ENCODE data around the gene CHD8. TPM values are rescaled to one million over a fixed set of nuclear protein-coding genes. Genes with fewer than 3 reads are reported as not detected.

CHD8 gene
- total RNA-seq, 1 donor from 2014 or later, result 129 TPM

DNA sequence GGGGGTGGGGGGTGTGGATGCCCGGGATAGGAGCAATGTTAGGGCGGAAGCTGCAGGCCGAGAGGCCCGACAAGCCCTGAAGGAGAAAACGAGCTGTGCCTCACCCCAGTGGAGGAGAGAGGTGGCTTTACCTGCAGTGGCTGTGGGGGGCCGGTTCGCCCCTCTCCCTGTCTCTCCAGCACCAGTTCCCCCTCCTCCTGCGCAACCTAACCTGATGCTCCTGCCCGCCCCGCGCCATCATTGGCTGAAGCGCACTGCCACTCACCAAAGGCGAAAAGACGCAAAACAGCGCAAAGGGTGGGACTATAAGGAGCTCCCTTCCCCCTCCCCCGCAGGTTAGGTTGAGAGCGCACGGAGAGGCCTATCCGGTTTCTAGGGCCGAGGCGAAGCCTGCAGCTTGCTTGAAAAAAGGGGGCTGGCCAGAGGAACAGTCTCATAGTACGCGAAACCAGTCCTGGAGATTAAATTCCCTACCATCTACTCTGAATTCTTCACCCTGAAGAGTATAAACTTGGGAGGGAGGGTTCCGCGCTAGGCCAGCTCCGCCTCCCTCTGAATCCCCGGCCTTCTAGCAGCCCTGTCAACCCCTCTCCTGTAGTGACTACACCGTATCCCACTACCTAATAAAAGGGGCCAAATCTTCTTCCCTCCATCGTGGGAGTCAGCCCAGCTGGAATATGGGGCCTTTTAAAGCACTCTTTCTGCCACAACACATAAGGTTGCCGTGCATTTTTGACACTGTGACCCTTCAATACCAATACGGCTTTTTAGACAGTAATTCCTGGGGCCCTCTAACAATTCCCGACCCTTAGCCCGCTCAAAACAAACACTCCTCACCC is 18.6 kb downstream of the CHD8 start:
- intact Hi-C loops (cut with micrococcal nuclease), result loop anchor here (1.0 to 10.0 kb wide), 6 partner anchors 19 to 332 kb away; partner anchors contain the start of genes CHD8, HNRNPC, METTL3 and SUPT16H

DNA sequence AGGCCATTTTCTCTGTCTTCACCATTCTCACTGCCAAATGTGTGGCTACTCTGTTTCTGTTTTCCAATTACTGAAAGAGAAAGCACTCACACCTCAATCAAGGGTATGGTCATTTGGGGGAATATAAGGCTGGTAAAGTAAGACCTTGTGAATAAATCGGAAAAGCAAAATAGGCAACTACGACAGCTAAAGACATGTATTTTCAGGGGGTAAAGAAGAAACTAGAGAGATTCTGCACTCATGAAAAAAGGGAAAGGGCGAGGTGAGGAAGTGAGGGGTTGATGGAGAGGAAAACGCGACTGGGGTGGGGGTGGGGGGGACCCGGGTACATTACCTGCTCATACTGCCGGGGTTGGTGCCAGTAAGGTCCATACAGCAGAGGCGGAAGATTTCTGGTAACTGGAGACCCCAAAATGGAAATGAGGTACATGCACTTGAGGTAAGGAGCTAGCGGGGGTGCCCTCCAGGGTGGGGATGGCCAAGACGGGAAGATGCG is 19.3 kb downstream of the CHD8 start:
- intact Hi-C loops (cut with micrococcal nuclease), result loop anchor here (1.0 to 10.0 kb wide), 6 partner anchors 20 to 332 kb away; partner anchors contain the start of genes CHD8, HNRNPC, METTL3 and SUPT16H

DNA sequence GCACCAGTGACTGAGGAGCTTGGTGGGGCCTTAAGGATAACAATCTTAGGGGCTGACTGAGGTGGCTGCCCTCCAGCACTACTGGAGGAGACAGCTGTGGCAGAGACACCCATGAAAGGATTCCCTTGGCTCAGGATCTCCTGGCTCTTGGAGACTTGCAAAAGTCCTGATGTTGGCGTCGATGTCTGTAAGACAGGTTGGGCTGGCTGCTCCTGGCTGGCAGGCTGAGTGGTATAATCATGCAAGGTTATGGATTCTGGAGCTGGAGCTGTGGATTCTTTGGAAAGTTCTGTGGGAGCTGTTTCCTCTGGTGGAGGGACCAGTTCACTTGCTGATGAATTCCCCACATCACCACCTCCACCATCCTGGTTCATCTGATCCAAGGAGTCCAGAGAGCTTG is 24.8 kb downstream of the CHD8 start:
- intact Hi-C loops (cut with micrococcal nuclease), result loop anchor here (10.0 kb wide), 1 partner anchor 326 kb away; the partner anchor contains the start of gene TMEM253

DNA sequence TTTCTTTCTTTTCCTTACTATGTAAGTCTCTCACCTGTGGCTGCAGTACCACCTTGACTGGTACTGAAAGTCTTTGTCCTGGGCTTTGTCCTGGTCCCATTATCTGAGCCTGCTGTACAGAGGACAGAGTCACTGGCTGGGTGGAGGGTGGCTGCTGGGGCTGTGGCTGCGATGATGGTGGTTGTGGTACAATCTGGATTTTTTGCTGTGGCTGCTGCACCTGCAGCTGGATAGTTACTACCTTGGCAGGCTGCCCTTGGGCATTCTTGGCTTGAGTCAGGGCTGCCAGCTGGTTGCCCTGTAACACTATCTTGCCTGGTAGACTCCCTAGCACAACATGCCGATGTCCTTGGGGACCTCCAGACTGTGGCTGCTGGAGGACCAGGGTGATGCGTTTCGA is 27.0 kb downstream of the CHD8 start:
- intact Hi-C loops (cut with micrococcal nuclease), result no loop called here

DNA sequence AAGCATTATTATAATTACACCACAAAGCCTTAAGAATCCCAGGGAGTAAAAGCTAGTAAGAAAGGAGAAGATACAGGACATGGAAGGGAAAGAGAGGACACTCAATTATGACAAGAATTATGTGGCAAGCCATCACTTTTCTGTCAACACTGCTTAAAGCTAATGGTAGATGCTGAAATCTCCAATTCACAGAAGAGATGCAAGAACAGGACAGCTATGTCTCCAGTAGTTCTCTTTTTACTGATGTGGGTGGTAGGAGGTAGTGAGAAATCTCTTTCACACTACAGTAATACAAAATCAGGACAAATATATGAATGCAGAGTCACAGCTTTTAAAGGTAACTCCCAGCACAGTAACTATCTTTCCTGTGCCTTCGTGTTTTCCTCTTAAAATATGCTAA is 29.2 kb downstream of the CHD8 start:
- intact Hi-C loops (cut with micrococcal nuclease), result no loop called here

DNA sequence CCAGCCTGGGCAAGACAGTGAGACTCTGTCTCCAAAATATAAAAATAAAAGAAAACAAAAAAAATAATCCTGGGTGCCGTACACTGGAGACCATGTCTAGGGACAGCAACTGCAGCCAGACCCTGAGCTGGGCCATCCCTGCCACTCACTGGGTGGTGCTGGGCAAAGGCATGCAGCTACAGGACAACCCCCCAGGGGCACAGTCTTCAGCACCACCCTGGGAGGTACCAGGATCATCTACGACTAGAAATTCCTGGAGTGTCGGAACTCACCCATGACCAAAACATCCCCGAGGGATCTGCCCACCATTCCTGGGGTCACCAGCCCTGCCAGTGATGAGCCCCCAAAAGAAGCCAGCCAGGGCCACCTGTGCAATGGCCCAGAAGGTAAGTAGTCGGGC is 36.4 kb downstream of the CHD8 start:
- intact Hi-C loops (cut with micrococcal nuclease), result no loop called here

DNA sequence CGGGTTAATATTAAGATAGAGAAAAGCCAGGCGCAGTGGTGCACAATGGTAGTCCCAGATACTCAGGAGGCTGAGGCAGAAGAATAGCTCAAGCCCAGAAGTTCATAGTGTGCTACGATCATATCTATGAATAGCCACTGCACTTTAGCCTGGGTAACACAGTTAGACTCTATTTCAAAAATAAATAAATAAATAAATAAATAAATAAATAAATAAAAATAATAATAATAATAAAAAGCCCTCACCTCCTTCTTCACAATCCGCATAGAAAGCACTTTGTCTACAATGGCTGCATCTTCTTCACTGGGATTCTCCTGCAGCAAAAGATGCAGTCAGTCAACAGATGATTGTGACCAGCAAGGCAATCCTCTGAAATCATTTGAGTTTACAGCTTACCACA is 40.6 kb downstream of the CHD8 start:
- intact Hi-C loops (cut with micrococcal nuclease), result no loop called here

DNA sequence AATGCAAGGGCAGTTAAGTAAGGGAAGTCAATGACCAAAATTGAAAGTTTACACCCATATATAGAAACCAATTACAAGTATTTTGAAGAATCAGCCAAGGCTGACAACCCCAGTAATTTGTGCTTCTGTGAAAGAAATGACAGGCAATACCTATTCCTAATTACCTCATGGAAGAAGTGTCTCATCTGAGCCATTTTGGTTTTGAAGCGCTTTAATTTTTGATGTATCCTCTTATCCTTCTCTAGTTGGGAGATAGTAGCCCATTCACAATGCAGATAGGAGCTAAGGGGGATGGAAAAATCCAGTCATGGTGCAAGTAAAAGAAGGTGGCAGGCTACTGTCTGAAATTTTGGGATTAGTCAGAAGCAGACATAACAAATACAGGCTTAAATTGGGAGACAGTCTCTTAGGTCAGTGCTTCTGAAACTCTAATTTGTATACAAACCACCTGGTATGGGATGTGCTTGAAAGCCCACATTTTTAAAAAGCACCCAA is 41.7 kb downstream of the CHD8 start:
- intact Hi-C loops (cut with micrococcal nuclease), result no loop called here

DNA sequence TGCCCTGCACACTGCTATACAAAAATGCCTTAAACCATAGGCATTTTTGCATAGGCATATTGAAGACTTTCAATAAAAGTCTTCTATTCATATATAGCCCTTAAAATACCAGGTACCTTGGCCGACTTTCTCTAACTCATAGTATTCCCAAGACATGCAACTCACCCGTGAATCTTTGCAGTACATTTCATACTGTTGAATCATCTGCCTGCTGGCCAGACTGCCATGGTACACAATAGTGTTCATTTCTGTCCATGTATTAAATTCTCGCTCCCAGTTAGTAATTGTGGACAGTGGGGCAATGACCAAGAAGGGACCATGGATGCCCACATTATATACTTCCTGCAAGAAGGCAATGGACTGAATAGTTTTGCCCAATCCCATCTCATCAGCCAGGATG is 47.8 kb downstream of the CHD8 start:
- intact Hi-C loops (cut with micrococcal nuclease), result no loop called here

DNA sequence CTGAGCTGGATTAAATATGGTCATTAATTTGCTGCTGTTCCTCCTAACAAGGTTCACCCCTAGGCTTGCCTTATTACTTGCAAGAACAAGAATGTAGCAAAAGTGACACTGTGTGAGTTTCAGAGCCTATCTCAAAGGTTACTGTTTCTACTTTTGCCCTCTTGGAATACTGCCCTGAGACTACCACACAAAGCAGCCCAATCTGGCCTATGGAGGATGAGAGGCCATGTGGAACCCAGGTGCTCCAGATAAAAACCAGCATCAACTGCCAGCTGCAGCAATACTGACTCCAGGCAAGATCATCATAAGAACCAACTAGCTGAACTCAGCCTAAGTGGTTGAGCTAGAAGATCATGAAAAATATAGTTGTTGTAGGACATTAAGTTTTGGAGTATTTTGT is 49.7 kb downstream of the CHD8 start:
- intact Hi-C loops (cut with micrococcal nuclease), result no loop called here

DNA sequence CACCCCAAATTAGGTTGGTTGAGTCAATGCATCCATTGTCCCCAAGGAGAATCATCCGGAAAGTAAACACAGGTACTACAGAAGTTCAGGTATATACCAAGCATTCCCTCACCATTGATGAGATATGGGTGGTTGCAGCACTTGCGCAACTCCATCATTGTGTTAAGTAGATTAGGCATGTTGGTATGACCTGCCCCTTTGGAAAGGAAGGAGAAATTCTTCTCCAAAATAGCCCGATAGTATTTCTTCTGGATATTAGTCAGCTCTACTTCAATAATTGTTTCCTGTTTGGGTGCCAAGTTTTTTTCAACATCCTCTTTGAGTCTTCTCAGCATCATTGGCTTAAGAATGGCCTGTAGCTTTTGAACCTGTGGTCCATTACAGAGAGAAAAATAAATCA is 50.8 kb downstream of the CHD8 start:
- intact Hi-C loops (cut with micrococcal nuclease), result no loop called here

DNA sequence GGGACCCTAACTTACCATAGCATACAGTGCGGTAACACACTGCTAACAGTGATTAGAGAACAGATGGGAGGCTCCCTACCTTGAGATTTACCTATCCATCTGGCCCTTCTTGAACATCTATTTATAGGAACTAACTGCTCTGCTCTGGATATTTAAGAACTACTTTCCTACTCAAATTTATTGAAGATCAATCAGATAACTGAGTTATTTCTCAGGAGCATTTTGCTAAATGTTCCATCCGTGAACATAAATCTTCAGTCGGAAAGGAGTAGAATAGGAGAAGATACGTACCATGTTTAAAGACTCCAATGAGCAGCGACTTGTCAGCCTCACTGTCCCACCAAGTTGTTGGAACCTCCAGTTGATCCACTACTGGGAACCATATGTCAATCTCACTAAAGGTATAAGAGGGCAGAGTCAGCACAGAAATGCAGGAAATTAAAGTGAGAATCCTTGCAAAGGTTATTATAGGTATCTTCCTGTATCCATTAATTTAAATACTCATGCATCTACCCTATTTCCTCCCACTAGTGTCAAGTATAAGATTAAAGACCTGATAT is 56.5 kb downstream of the CHD8 start:
- intact Hi-C loops (cut with micrococcal nuclease), result no loop called here

DNA sequence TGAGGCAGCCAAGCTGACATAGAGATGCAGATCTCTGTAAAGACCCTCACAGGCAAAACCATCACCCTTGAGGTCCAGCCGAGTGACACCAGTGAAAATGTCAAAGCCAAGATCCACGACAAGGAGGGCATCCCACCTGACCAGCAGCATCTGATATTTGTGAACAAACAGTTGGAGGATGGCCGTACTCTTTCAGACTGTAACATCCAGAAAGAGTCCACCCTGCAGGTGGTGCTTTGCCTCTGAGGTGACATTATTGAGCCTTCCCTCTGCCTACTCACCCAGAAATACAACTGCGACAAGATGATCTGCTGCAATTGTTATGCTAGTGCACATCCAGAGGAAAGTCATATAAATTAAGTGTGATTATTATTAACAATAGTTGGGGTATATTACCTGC is 57.0 kb downstream of the CHD8 start:
- intact Hi-C loops (cut with micrococcal nuclease), result no loop called here

DNA sequence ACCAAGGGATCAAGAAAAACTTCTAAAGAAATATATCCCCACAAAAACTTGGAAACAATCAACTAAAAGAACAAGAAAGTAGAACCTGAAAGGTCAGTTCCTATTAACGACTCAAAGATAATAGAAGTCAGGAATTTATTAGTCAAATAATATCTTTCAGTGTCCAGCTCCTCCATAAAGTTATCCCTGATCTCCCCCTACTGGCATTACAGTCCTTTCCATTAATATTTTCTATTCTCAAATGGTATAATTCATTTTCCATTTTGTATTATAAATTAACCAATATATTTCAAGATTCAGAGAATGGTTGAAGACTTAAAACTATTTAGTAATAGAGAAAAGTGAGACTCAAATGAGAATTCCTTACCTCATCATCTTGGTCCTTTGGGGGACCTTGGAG is 60.5 kb downstream of the CHD8 start:
- intact Hi-C loops (cut with micrococcal nuclease), result no loop called here

DNA sequence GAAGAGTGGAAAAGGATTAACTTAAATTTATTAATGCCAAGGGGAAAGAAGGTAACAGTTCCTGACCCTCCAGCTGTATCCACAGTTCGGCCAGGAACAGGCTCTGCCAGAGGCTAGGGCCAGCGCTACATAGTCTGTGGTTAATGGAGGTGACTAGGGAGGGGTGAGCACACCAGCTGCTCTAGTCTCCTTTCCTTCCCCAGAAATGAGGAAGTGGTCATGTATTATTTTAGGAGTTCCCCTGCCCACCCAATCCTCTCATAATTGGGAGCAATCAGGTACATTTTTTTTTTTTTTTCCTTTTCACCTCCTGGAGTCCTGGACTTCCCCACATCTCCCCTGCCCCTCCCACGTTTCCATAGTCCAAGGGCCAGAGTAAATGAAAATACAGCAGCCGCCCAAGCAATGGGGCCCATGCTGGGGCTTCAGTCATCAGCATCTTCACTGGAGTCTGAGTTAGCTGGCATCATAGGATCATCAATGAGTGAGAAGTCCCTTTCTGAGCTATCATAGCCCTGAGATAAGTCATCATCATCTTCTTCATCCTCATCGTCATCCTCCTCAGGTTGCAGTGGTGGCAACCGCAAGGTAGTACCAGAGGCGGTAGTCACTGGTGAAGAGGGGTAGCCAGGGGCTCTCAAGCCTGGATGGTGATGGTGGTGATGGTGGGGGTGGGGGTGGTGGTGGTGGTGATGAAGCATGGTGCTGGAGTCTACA is 70.6 kb downstream of the CHD8 start:
- intact Hi-C loops (cut with micrococcal nuclease), result loop anchor here (2.0 kb wide), 2 partner anchors 77 to 125 kb away; partner anchors contain the start of gene METTL3

DNA sequence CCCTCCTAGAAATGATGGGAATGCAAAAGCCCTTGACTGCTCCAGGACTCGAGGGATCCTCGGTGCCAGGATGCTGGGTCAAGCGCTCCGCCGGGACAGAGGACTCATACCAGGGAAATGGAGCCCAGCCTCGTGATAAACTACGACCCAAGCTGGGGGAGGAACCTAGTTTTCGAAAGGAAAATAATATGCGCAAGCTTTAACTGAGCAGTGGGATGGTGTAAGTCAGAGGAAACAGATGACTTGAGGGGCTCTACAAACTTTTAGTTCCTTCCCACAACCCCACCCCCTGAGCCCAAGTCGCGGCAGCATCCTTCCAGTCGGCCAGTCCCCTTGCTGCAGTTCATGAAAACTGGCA is 71.5 kb downstream of the CHD8 start:
- intact Hi-C loops (cut with micrococcal nuclease), result loop anchor here (1.0 to 5.0 kb wide), 9 partner anchors 53 to 282 kb away; partner anchors contain the start of genes CHD8, HNRNPC, METTL3 and TMEM253

DNA sequence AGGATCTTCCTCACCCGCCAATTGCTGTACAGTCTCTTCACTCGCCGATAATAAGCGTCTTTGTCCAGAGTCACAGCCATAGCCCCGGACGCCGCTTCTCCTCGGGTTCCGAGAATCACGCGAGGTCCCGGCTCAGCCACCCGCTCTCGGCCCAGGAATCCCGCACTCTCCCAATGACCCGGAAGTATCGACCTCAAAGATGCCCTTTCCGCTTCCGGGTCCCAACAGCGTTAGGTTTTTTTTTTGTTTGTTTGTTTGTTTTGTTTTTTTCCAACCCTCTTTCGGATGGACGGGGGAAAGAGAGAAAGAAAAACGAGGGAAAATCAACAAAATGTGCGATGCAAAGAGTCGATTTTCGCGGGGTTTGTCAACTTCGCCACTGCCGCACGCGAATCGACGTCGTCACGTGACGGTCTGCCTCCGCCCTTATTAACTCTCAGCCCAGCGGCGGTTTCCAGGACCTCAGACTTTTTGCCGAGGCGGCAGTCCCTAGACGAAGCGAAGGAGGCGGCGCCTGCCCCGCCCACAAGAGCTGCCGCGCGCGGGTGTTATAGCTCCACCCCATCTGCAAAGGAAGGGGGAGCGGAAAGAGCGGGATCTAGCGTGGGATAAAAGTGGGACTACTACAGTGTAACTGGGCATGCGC is 72.0 kb downstream of the CHD8 start, which contains the start of gene SUPT16H:
Gene SUPT16H (minus strand): TSS at position 172 of the 646 bp plus-strand sequence. CDS start 92 bp downstream, at position 80.
- intact Hi-C loops (cut with micrococcal nuclease), result loop anchor here (1.0 to 5.0 kb wide), 9 partner anchors 53 to 282 kb away; partner anchors contain the start of genes CHD8, HNRNPC, METTL3 and TMEM253

DNA sequence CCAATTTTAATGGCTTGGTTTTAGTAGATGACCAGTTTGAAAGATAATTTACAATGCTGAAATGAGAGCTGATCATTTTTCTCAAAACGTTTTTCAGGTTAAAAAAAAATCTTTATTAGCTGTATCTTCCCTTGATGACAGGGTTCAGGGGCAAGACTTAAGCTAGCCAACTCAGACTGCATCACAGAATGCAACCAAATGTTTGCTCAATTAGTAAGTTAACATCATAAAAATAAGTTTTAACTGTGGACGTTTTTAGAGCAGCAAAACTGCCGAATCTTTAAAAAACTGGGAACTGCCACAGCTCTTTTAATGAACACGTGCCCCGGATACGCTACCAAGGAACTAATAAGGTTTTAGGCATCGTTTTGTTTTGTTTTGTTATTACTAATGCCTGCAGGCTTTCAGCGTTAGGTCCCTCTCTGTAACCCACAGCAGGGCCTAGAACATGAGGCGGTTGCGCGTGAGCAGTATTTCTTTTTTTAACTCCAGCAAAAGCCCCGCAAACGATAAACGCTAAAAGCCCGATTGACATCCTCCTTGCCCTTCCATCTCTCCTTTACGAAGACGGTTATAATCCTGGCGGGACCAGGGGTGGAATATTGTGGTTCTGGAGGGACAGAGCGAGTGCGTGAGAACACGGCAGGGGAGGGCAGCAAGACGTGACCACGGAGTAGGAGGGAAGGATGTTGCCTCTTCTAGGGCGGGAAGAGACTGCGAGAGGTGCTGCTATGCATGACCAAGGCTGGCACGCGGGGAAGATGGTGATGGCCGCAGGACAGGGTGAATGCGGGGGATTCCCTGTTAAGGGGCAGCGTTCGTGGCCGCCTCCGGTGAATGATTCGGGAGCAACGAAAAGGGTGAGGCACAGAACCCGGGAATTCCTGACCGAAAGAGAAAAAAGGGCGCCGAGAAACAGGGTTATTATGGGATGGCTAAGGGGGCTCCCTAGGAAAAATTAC is 72.8 kb downstream of the CHD8 start:
- intact Hi-C loops (cut with micrococcal nuclease), result loop anchor here (5.0 kb wide), 2 partner anchors 151 to 281 kb away; partner anchors contain the start of gene TMEM253

DNA sequence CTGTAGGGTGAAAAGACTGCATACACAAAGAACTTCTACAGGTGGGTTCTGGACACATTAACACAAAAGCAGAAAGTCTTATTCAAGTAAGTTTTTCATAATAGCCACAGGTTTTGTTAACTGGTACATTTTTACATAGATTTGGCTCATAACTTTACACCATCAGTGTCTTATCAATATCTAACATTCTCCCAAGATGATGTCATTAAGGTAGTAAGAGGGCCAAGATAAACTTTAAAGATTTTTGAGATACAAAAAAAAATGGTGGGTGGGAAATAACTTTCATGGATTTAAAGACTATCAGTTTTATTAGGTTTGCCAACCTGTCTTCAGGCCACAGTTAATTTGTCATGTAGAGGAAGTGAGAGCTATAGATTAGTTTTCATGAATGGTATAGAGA is 73.8 kb downstream of the CHD8 start:
- intact Hi-C loops (cut with micrococcal nuclease), result loop anchor here (5.0 kb wide), 2 partner anchors 150 to 280 kb away; partner anchors contain the start of gene TMEM253

DNA sequence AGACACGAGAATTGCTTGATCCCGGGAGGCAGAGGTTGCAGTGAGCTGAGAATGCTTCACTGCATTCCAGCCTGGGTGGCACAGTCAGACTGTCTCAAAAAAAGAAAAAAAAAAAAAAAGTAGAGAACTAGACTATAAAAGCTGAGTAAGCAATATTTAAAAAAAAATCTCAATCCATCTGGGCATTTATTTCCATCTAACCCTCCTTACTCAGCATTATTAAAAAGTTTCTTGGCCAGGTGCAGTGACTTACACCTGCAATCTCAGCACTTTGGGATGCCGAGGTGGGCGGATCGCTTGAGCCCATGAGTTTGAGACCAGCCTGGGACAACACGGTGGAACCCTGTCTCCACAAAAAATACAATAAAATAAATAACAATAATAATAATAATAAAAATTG is 76.6 kb downstream of the CHD8 start:
- intact Hi-C loops (cut with micrococcal nuclease), result no loop called here

Measured in T-helper 2 cell treated with Interferon-gamma antibody and Interleukin-4, amounts not matched to agents 100 ng/mL and 5 ng/mL, for 36 hours (primary cell).